AG09319 (cell line): ENCODE results near the gene TRO.

ENCODE experiments used
- DNase-seq: peaks from one replicate; pipeline ENCODE4 v3.0.0-alpha.2; 2010; ENCODE audit warnings: low read depth; ENCODE audit errors: extremely low read depth
- TF ChIP-seq, protein P1 (sequence below): IDR thresholded peaks from 2 replicates; pipeline ENCODE4 v1.5.1; 2011; ENCODE audit warnings: low read depth, mild to moderate bottlenecking, inconsistent platforms, low read length, moderate library complexity

TRO gene

DNA sequence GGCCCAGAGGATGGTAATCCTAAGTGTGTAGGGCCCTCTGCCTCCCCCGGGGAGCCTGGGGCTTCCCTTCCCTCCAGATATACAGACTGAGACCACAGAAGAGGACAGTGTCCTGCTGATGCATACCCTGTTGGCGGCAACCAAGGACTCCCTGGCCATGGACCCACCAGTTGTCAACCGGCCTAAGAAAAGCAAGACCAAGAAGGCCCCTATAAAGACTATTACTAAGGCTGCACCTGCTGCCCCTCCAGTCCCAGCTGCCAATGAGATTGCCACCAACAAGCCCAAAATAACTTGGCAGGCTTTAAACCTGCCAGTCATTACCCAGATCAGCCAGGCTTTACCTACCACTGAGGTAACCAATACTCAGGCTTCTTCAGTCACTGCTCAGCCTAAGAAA lies 1.9 kb downstream of the TRO start:
- TF ChIP-seq, protein P1, sequence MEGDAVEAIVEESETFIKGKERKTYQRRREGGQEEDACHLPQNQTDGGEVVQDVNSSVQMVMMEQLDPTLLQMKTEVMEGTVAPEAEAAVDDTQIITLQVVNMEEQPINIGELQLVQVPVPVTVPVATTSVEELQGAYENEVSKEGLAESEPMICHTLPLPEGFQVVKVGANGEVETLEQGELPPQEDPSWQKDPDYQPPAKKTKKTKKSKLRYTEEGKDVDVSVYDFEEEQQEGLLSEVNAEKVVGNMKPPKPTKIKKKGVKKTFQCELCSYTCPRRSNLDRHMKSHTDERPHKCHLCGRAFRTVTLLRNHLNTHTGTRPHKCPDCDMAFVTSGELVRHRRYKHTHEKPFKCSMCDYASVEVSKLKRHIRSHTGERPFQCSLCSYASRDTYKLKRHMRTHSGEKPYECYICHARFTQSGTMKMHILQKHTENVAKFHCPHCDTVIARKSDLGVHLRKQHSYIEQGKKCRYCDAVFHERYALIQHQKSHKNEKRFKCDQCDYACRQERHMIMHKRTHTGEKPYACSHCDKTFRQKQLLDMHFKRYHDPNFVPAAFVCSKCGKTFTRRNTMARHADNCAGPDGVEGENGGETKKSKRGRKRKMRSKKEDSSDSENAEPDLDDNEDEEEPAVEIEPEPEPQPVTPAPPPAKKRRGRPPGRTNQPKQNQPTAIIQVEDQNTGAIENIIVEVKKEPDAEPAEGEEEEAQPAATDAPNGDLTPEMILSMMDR: no peak

DNA sequence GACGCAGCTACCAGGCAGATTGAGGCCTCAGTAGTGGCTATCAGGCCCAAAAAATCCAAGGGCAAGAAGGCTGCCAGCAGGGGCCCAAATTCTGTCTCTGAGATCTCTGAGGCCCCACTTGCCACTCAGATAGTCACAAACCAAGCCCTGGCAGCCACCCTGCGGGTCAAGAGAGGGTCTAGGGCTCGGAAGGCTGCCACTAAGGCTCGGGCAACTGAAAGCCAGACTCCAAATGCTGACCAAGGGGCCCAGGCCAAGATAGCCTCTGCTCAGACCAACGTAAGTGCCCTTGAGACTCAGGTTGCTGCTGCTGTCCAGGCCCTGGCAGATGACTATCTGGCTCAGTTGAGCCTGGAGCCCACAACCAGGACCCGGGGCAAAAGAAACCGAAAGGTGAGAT lies 2.8 kb downstream of the TRO start:
- TF ChIP-seq, protein P1: no peak
- no peak for DNase-seq

More for the DNA sequence above, 1.9 kb downstream of the TRO start:
- no peak for DNase-seq

DNA sequence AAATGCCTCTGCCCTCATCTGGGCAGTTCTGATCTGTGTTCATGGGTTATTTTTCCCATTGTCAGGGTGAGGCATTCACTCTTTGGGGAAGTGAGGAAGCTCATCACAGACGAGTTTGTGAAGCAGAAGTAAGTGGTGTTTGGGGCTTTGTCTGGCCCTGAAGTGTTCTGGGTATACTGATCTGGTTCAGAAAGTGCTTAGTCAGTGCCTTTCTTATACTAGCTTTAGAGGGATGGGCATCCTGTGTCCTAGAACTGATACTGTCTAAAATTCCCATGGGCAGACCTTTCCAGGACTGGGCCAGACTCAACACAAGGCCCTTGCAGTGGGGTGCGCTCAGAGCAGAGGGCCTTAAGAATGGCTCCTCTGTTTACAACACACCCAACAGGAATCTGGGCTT lies 6.4 kb downstream of the TRO start:
- TF ChIP-seq, protein P1: no peak
- DNase-seq: no peak

DNA sequence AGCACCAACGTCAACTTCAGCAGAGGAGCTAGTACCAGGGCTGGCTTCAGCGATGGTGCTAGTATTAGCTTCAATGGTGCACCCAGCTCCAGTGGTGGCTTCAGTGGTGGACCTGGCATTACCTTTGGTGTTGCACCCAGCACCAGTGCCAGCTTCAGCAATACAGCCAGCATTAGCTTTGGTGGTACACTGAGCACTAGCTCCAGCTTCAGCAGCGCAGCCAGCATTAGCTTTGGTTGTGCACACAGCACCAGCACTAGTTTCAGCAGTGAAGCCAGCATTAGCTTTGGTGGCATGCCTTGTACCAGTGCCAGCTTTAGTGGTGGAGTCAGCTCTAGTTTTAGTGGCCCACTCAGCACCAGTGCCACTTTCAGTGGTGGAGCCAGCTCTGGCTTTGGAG lies 8.3 kb downstream of the TRO start:
- DNase-seq: no peak
- TF ChIP-seq, protein P1: no peak

DNA sequence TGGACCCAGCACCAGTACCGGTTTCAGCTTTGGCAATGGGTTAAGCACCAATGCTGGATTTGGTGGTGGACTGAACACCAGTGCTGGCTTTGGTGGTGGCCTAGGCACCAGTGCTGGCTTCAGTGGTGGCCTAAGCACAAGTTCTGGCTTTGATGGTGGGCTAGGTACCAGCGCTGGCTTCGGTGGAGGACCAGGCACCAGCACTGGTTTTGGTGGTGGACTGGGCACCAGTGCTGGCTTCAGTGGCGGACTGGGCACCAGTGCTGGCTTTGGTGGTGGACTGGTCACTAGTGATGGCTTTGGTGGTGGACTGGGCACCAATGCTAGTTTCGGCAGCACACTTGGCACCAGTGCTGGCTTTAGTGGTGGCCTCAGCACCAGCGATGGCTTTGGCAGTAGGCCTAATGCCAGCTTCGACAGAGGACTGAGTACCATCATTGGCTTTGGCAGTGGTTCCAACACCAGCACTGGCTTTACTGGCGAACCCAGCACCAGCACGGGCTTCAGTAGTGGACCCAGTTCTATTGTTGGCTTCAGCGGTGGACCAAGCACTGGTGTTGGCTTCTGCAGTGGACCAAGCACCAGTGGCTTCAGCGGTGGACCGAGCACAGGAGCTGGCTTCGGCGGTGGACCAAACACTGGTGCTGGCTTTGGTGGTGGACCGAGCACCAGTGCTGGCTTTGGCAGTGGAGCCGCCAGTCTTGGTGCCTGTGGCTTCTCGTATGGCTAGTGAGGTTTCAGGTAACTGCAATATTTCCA lies 9.8 kb downstream of the TRO start:
- TF ChIP-seq, protein P1: no peak
- no peak for DNase-seq

DNA sequence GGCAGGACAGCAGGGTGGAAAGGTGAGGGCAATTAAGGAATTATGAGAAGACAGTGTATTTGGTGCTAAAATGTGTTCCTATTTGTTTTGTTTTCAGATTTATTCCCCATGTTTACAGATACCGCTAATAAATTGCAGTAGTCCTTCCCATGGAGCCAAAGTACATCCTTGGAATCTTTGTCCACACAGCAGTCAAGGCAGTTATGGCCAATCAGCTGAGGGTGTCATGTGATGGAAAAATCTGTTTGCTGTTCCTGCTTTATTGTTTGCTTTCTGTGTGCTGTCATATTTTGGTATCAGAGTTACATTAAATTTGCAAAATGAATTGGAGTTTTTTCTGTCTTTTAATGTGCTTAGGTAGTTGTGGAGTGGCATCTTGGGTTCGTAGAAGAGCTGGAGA lies 10.5 kb downstream of the TRO start:
- DNase-seq: no peak
- TF ChIP-seq, protein P1: no peak

DNA sequence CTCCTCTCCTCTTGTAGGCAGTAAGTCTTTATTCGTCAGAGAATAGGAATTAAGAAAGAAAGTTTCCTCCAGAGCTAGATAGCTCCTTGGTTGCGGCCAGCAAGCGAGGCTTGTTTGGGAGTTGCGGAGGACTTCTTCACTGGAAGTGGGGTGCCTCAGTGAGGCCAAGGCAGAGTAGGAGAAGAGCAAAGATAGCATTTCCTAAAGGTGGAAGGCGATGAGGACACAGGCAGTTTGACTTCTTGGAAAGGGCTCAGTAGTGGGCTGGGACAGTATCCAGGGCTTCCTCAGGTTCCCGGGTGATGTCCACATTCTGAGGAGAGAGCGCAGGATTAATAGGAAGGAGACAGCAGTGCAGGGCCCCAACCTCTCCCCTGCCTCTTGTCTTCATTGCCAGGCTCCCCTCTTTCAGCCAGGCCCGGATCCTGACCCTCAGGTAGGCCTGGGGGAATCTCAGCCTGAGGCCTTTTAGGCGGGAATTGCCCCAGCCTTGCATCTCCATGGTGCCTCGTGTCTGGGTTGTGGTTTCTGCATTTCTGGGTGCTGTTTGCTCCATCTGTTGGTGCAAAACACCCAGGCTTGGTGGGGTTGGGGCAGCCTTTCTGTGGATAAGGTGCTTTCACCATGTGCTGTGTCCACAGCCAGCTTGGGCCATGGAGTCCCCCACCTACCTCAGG lies 12.7 kb downstream of the TRO start:
- TF ChIP-seq, protein P1: no peak
- DNase-seq: no peak
